ENCODE results near the gene TMEM242. TPM values are rescaled to one million over a fixed set of nuclear protein-coding genes. Genes with fewer than 3 reads are reported as not detected.

The TMEM242 gene
- 9.4 and 10.1 TPM in 2 replicates for total RNA-seq (2022)
- percentile 67 among the genes with signal in this experiment for Bru-seq, nascent RNA
- percentile 68 among the genes with signal in this experiment for BruChase-seq, experiment 1, labeled RNA remaining after a 6-hour chase
- percentile 66 among the genes with signal in this experiment for BruChase-seq, experiment 2, labeled RNA remaining after a 2-hour chase
- long read RNA-seq, full-length matches to known transcripts = 45 of 58 reads
- long read RNA-seq, partial matches to known transcripts = 2 of 58 reads
- long read RNA-seq, other reads (novel, unspliced or antisense) = 11 of 58 reads

DNA sequence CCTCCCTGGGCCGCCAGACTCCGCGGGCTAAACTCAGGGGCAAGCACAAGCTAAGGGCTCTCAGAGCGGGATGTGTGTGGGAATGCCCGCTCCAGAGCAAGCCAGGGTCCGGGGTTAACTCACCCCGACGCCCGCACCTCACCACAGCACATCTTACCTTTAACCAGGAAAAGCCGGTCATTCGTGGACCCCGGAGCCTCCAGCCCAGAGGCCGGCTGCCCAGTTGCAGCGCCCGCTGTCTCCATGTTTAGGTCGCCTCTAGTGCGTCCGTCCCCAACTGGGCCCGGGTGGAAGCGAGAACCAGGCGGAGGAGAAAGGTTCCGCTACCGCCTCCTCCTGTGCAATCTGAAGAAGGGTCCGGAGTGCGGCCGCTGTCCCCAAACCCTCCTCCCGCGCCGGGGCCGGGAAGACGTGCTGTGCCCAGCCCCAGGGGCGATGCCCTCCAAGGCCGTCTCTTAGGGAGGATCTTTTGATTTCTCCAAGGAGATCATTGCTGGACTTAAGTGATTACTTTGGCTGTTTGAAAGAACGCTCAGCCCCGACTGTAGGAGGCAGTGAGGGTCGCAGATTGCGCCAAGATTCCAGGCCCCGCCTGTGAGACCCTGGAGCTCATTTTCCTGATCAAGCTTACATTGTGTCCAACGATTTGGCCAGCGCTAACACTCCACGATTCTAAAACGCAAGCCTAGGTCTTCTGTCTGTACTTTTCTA lies at the start of gene TMEM242:
Gene TMEM242 (minus strand): TSS at position 265 of the 711 bp plus-strand sequence. CDS start 20 bp downstream, at position 245.
- DNase-seq (ENCODE audit: unreplicated experiment) = peak; percentile 93
- intact Hi-C loops (cut with micrococcal nuclease) = loop anchor here (2.0 kb wide), 1 partner anchor 57 kb away; the partner anchor contains the start of gene ZDHHC14
- Mint-ChIP-seq H3K9me3 (ENCODE audit: unreplicated experiment) (no peaks in the 10 kb centered on the region), H3K27me3 (ENCODE audit: insufficient read depth, unreplicated experiment) (no peaks in the 10 kb centered on the region), H3K4me3 (ENCODE audit: unreplicated experiment) (peak within 1 kb of the TSS; percentile 81), H3K36me3 (ENCODE audit: insufficient read depth, unreplicated experiment) (peaks cover 4% of the 10 kb centered on the region), H3K27ac (ENCODE audit: low read depth, unreplicated experiment) (peak within 1 kb of the TSS; percentile 87), H3K4me1 (ENCODE audit: insufficient read depth, unreplicated experiment) (no peaks in the 10 kb centered on the region)
- TF ChIP-seq, protein P1, sequence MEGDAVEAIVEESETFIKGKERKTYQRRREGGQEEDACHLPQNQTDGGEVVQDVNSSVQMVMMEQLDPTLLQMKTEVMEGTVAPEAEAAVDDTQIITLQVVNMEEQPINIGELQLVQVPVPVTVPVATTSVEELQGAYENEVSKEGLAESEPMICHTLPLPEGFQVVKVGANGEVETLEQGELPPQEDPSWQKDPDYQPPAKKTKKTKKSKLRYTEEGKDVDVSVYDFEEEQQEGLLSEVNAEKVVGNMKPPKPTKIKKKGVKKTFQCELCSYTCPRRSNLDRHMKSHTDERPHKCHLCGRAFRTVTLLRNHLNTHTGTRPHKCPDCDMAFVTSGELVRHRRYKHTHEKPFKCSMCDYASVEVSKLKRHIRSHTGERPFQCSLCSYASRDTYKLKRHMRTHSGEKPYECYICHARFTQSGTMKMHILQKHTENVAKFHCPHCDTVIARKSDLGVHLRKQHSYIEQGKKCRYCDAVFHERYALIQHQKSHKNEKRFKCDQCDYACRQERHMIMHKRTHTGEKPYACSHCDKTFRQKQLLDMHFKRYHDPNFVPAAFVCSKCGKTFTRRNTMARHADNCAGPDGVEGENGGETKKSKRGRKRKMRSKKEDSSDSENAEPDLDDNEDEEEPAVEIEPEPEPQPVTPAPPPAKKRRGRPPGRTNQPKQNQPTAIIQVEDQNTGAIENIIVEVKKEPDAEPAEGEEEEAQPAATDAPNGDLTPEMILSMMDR (IDR thresholded peaks at IDR 0.05; ENCODE audit: unreplicated experiment) = no peak
- no TSS peak for BruUV-seq (replicated peaks)
- CTCF ChIA-PET = interaction anchor here (0.5 to 2.2 kb wide), 13 partner anchors 9 to 442 kb away, joined by 3 to 10 read pairs (median 3); no protein-coding TSS in a partner anchor
- POLR2A ChIA-PET = interaction anchor here (0.7 to 7.0 kb wide), 33 partner anchors 9 to 539 kb away, joined by 3 to 105 read pairs (median 5); partner anchors contain the start of gene ZDHHC14

DNA sequence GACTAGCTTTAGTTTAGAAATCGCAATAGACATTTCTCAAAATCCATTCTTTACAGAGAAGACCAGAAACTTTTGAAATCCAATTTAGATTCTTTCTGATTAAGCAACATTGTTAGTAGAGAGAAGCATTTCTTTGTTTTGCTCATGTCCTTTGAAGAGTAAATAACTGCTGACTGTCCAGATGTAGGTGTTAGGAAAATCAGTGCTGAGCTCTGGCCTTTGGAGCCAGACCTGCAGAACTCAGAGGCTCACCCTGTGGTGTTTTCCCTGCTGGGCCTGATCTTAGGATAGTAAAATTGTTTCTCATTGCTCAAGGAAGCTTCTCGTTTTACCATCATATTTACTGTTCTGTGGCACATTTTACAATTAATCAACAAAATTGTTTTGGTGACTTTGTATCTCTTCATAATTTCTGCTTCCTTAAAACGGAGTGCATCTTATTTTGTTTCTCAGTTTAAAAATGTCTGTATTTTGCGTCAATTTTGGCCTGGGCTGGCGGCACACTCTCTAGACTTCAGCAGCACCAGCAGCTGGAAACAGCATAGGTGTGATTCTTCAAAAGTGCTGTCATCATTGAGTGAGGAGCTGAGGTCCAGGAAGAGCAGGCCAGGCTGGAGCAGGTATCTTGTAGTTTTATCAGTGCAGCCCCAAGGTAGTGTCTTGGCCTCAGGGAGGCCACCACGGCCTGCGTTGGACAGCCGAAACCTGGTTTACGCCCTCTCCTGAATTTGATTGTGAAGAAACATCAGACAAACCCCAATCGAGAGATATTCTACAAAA lies 49.4 kb upstream of the TMEM242 start:
- Mint-ChIP-seq H3K27ac (ENCODE audit: low read depth, unreplicated experiment) (no peak overlapping the region), H3K4me3 (ENCODE audit: unreplicated experiment) (no peak overlapping the region), H3K9me3 (ENCODE audit: unreplicated experiment) (no peaks in the 10 kb centered on the region), H3K4me1 (ENCODE audit: insufficient read depth, unreplicated experiment) (no peaks in the 10 kb centered on the region), H3K27me3 (ENCODE audit: insufficient read depth, unreplicated experiment) (no peaks in the 10 kb centered on the region), H3K36me3 (ENCODE audit: insufficient read depth, unreplicated experiment) (no peaks in the 10 kb centered on the region)
- no peak for DNase-seq (ENCODE audit: unreplicated experiment)
- intact Hi-C loops (cut with micrococcal nuclease) = no loop called here
- TF ChIP-seq, protein P1 (IDR thresholded peaks at IDR 0.05; ENCODE audit: unreplicated experiment) = no peak
- POLR2A ChIA-PET = interaction anchor here (1.0 to 1.6 kb wide), 2 partner anchors 10 to 828 kb away, joined by 4 to 5 read pairs; no protein-coding TSS in a partner anchor
- CTCF ChIA-PET = interaction anchor here (0.7 to 1.7 kb wide), 3 partner anchors 9 to 69 kb away, joined by 3 to 4 read pairs (median 3); no protein-coding TSS in a partner anchor
- no TSS peak for BruUV-seq (replicated peaks)

DNA sequence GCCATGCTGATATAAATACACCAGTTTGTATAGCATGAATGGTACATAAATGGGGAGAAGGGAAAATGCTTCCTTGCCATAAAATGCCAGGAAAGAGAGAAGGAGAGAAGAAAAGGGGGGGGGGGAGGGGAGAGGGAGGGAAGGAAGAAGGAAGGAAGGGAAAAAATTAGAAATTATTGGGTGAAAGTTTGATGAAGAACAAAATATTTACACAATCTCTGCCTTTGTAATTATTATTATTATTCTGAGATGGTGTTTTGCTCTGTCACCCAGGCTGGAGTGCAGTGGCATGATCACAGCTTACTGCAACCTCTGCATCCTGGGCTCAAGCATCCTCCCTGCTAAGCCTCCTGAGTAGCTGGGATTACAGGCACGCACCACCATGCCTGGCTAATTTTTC lies 47.4 kb upstream of the TMEM242 start:
- ChIA-PET CTCF (interaction anchor here (0.9 kb wide), 1 partner anchor 35 kb away, joined by 4 read pairs; no protein-coding TSS in a partner anchor), POLR2A (interaction anchor here (1.4 to 3.4 kb wide), 2 partner anchors 9 to 45 kb away, joined by 3 to 11 read pairs; no protein-coding TSS in a partner anchor)
- Mint-ChIP-seq H3K9me3 (ENCODE audit: unreplicated experiment) (no peaks in the 10 kb centered on the region), H3K4me1 (ENCODE audit: insufficient read depth, unreplicated experiment) (no peaks in the 10 kb centered on the region), H3K27me3 (ENCODE audit: insufficient read depth, unreplicated experiment) (no peaks in the 10 kb centered on the region), H3K4me3 (ENCODE audit: unreplicated experiment) (no peak overlapping the region), H3K36me3 (ENCODE audit: insufficient read depth, unreplicated experiment) (no peaks in the 10 kb centered on the region), H3K27ac (ENCODE audit: low read depth, unreplicated experiment) (no peak overlapping the region)
- TF ChIP-seq, protein P1 (IDR thresholded peaks at IDR 0.05; ENCODE audit: unreplicated experiment) = no peak
- no TSS peak for BruUV-seq (replicated peaks)
- intact Hi-C loops (cut with micrococcal nuclease) = no loop called here
- DNase-seq (ENCODE audit: unreplicated experiment) = no peak
